GM21423 (cell line): Measurements from ENCODE around the gene CA5A.
A peak's percentile ranks its signal among the peaks of the same experiment; 100 is the strongest.
"Not testable (repeated sequence)": the region's sequence is repeated elsewhere in the genome, so short reads cannot be mapped to it uniquely, and the experiment has no call there.

ENCODE experiments used
- ATAC-seq: cut with Tn5 transposase; IDR thresholded peaks from one replicate; pipeline ENCODE4 v1.9.1; 2021; ENCODE audit warnings: mild to moderate bottlenecking, moderate library complexity; ENCODE audit not compliant: unreplicated experiment

The CA5A gene

DNA sequence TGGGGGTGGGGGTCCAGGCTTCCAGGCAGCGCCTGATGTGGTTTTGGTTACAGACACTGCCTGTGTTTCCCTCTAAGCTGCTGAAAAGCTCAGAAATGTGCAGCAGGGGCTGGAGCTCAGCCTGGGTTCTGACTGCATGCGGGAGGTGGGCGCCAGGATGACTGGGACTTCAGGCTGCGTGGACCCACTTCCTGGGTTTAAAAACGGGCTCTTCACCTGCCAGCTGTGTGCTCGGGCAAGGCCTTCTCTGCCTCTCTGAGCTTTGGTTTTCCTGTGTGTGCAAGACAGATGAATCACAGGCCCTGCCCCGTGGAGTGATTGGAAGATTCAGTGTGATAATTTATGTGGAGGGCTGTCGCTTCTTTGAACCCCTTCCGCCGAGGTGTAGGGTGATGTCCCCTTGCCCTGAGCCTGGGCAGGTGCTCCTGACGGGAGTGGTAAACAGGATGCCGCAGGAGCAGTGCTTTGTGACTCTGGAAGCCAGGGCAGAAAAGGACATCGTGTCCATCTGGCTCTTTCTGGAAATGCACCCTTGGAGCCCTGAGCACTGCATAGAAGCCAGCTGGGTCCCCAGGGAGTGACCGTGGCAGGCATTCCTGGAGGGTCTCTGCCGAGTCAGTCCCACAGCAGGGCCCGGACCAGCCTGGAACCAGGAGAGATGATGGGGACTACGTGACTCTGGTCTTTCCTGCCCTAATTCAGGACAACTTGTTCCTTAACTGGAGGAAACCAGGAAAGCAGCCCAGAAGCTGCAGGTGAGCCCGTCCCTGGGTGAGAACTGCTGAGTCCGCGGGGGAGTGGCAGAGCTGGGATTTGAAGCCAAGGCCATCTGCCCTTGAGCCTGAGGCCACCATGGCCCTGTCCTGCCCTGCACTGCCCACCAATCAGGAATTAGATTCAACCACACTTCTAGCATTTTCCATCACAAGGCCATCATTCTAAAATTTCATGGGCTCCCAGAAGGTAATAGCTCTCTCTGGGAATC is 38.5 kb downstream of the CA5A start:
- no peak for ATAC-seq

DNA sequence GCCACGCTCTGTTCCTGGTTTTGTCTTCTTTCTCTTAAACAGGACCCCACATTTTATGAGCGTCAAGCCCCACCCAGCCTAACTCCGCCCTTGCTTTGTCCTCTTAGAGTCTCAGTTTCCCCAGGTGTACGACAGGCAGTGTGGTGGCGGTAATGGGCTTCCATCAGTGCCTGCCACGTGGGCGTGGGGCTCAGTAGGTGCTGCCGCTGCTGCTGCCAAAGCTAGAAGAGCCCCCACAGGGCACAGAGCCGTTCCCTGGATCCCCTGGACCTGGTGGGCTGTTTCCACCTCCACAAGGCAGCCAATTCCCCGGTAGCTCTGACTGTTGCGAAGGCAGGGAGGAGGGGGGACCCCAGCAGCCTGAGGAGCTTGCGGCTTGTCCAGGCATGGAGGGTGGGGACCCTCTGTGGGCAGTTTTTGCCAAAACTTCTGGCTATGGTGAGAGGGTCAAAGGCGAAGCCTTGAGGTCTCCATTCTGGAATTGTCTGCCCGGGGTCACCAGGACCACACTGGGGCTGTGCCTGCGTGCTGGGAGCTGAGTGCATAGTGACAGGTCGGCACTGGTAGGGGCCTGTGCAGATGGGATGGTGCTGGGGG is 39.3 kb downstream of the CA5A start:
- ATAC-seq, result not testable (repeated sequence)

DNA sequence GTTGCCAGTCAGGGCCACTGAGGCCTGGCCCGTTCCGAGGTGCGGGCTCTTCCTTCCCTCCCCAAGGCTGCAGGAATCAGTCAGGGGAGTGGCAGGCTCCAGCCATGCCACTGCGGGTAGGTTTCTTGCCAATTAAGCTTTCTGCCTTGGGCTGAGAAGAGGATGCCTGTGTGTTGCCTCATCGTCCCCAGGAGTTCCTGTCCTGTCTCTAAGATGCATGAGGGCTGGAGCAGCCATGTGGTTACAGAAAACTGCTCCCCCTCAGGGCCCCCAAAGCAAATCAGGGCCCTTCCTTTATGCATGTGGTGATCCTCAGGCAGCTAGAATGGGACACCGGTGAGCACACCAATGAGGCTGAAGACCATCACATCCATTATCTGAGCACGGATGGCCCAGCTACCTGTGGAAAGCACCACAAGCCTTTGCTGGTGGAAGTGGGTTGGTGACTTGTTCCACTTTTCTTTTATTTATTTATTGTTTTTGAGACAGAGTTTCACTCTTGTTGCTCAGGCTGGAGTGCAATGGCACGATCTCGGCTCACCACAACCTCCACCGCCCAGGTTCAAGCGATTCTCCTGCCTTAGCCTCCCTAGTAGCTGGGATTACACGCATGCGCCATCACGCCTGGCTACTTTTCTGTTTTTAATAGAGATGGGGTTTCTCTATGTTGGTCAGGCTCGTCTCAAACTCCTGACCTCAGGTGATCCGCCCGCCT is 40.0 kb downstream of the CA5A start:
- ATAC-seq, result not testable (repeated sequence)

DNA sequence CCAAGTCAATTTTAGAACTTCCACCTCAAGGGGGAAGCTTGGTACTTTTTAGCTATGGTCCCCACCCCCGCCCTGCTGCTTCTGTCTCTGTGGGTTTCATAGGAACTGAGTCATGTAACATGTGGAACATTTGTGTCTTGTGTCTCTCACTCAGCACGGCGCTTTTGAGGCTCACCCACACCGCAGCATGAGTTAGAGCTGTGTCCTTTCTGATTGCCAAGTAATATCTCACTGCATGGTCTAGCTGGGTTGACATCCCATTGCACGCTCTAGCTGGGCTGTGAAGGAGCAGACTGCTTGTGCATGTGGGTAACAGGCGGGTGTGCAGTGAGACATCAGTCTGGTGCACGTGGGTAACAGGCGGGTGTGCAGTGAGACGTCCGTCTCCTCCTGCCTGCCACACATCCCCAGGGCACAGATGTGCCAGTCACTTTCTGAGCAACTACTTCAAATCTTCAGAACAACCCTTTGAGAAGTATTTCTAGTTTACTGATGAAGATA is 40.6 kb downstream of the CA5A start:
- ATAC-seq, result peak; percentile 59

DNA sequence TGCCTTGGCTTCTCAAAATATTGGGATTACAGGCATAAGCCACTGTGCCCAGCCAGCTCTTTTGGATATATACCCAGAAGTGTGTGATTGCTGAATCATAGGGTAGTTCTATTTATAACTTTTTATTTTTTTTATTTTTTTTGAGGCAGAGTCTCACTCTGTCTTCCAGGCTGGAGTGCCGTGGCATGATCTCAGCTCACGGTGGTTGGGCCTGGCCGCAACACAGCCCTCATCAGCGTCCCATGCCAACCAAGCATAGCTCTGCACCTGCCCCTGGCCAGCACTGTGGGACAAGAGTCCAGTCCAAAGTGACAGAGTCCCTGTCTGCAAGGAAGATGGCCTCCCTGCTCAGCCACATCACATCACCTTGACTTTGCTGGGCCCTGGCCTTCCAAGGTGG is 42.3 kb downstream of the CA5A start:
- ATAC-seq, result not testable (repeated sequence)

DNA sequence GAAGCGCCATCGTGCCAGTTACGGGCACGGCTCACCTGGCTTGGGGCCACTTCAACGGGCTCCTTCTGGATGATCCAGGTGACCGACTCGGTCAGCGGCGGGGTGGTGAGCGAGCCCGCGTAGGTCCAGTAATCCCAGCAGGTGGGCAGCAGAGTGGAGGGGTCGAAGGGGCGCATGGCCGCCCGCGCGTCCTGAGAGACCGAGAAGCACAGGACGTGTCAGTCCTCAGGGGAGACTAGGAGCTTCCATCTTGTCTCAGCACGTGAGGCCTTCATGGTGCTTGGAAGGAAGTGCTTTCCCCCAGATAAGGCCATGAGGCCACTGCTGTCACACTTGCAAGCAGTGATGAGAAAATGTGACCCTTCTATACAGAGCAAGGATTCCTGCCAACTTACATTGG is 44.6 kb downstream of the CA5A start:
- ATAC-seq, result no peak

DNA sequence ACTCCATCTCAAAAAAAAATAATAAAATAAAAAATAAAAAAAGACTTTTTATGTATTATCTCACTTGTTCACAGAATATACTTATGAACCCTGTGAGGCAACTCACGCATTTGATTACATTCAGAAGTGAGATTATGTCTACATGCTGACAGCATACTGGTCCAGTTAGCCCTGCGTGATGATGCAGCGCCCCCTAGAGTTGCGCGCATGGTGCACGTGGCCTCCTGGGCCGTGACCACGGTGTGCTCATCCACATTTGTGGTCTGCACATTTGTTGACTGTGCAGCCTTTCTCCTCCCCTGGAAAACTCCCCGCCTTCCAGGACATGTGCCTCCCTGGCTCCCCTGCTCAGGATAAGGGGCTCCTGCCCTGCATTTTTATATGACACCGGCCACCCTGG is 46.6 kb downstream of the CA5A start:
- not testable (repeated sequence) for ATAC-seq

DNA sequence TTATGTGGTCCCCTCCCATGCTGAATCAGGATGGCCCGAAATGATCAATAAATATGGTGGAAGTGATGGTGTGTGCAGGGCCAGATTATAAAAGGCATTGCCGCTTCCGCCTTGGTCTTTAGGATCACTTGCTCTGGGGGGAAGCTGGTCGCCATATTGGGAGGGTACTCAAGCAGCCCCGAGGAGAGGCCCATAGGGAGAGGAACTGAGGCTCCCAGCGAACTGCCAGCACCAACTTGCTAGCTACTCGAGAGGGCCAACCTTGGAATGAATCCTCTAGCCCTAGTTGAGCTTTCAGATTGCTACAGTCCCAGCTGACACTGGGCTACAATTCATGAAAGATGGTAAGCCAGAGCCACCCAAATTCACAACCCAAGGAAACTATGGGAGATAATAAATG is 48.0 kb downstream of the CA5A start:
- ATAC-seq, result not testable (repeated sequence)

DNA sequence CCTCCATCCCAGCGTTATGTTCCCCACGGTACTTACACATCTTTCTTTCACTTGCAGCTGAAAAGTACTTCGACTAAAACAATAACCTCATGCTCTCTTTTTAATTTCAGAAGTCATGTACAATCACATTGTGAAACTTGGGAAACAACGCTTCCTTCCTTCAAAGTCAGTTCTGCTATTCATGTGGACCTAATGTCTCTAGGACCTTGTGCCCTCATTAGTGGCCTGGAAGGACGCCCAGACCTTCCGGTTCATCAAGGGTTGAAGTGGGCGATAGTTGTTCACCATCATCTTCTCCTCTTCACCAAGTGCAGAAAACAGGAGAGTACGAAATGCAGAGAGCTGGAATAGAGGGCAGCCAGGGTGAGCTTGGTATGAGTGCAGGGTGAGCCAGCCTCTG is 48.4 kb downstream of the CA5A start:
- ATAC-seq, result not testable (repeated sequence)

DNA sequence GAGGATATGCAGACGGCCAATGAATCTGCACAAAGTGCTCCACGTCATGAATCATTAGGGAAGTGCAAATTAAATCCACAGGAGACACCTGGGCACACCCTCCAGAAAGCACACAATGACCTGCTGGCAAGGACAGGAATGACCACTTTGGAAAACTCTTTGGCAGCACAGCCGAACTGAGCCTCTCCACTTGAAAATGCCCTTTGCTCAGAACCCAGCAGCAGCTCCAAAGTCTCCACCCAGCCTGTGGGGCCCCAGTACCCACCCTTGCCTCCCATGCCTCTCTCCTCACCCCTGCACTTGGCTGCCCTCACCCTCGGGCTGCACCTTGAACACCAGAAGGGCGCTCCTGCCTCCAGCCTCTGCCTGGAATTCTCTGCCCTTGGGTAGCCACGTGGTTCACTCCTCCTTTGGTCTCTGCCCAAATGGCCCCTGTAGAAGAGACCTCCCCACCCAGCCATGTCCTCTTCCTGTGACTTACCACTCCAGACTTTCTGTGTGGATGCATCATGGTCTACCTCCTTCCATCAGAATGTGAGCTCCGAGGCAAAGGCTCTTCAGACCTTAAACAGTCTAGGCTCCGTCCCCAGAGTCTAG is 50.9 kb downstream of the CA5A start:
- ATAC-seq, result not testable (repeated sequence)

DNA sequence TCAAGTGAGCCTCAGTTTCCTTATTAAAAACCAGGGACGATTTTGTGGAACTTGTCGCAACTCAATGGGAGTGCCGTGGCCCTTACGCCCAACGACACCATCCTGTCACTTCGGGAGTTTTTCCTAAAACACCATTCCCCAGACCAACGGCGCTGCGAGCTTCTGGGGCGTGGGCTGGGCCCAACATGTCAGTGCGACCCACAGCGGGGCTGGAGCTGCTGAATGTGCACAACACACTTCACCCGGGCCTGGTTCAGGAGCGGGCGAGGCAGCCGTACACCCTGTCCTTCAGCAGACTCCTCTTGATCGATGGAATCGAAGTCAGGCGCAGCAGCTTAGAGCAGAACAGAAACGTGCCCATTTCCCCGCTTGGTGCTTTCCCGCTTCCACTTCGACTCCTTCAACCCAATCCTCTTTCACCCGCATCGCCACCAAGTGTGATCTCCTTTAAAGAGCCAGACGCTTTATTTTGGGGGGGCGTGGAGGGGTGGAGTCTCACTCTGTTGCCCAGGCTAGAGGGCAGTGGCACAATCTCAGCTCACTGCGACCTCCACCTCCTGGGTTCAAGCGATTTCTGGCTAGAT is 53.8 kb downstream of the CA5A start:
- ATAC-seq, result no peak

DNA sequence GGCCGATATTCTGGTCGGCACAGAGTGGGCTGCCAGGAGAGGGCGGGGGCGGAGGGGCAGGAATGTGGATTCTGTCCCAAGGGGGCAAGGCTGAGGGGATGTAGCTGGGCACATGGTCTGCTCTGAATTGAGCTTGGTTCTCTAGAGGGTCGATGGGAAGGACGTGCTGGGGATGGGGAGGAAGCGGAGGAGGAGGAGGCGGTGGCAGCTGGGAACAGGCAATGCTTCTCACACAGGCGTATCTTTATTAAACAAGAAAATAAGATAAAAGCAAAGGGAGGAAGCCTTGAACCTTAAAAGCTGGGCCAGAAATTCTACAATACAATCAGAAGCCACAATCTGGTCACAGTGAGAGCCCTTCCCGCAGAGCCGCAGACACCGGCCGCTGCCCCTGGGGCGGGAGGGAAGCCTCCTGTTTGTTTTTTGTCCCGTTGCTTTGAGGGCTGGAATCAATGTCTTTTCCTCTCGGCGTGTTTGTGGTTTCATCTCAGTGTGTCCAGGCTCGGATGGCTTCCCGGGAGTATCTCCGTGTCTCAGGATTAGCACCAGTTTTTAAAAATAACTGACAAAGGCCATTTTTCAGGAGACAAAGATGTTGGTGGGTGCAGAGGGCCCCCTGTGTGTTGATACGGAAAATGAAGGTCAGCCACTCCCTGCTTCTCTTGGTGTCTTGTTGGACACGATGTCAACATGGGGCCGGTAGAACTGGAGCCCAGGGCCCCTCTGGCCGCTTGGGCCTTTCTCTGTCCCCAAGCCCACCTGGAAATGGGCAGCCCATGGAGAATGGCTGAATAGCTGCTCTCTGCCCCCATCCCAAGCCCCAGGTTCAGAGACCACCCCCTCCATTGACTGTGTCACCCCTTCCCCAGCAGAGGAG is 54.8 kb downstream of the CA5A start:
- ATAC-seq, result no peak

DNA sequence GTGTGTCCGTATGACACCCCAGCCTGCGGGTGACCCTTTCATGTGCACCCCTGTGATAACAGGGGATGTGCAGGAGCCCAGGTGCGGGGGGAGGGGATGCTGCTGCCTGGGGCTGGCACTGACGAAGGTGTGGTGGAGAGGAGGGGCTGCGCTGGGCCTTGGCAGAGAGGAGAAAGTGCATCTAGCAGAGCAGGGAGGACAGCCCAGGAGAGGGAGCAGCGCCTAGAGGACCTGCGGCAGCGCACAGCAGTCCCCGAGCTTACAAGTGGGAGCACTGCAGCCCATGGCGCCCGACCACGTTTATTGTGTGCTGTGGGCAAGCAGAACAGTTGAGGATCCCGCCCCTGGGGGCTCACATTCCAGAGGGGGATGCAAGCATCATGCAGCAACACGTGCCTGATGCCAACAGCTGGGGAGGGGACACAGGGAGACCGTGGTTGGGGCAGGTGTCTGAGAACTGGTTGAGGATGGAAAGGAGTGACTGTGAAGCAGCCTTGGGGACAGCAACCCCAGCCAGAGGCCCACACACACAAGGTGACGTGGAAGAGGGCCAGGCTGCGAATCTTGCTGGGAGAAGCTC is 56.1 kb downstream of the CA5A start:
- no peak for ATAC-seq

DNA sequence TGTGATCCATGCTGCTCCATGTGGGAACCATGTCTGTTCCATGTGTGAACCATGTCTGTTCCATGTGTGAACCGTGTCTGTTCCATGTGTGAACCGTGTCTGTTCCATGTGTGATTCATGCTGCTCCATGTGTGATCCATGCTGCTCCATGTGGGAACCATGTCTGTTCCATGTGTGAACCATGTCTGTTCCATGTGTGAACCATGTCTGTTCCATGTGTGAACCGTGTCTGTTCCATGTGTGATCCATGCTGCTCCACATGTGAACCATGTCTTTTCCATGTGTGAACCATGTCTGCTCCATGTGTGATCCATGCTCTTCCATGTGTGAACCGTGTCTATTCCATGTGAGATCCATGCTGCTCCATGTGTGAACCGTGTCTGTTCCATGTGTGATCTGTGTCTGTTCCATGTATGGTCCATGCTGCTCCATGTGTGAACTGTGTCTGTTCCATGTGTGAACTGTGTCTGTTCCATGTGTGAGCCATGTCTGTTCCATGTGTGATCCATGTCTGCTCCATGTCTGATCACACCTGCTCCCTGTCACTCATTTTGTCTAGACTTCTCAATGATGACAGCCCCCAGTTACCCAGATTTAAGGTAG is 56.8 kb downstream of the CA5A start:
- not testable (repeated sequence) for ATAC-seq

DNA sequence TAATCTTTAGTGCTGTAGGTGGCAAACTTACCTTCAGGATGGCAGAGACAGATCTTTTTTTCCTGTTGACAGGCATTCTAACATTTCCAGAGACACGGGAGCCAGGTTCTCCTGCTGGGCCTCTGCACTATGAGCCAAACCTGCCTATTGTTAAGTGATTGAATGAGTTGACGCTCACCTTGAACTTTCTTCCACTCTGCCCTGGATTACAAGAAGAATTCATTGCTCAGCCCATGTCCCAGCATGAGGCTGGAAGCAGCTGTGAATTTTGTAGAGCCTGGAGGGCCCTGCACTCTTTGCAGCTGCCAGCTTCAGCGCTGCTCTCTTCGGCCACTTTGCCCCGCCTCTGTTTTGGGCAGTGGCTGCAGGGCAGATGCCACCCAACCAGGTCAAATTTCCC is 57.6 kb downstream of the CA5A start:
- no peak for ATAC-seq

DNA sequence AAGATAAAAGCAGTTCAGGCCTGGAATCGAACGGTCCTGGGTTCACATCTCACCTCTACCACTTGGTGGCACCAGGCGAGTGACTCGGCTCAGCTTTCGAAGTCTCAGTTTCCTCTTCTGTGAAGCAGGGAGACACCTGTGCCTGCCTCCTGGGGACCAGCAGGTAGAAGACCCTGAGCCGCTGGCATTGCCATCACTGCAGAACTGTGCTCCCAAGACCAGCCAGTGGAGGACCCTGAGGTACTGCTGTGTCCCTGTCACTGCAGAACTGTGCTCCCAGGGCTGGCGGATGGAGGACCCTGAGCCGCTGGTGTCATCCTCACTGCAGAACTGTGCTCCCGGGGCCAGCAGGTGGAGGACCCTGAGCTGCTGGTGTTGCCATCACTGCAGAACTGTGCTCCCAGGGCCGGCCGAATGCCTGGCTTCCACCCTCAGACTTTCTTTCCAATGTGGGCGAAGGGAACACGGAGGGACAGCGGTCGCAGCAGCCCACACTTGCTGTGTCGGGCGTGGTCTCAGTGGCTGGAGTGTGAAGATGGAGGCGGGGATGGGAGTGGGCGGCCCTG is 58.3 kb downstream of the CA5A start:
- ATAC-seq, result no peak

DNA sequence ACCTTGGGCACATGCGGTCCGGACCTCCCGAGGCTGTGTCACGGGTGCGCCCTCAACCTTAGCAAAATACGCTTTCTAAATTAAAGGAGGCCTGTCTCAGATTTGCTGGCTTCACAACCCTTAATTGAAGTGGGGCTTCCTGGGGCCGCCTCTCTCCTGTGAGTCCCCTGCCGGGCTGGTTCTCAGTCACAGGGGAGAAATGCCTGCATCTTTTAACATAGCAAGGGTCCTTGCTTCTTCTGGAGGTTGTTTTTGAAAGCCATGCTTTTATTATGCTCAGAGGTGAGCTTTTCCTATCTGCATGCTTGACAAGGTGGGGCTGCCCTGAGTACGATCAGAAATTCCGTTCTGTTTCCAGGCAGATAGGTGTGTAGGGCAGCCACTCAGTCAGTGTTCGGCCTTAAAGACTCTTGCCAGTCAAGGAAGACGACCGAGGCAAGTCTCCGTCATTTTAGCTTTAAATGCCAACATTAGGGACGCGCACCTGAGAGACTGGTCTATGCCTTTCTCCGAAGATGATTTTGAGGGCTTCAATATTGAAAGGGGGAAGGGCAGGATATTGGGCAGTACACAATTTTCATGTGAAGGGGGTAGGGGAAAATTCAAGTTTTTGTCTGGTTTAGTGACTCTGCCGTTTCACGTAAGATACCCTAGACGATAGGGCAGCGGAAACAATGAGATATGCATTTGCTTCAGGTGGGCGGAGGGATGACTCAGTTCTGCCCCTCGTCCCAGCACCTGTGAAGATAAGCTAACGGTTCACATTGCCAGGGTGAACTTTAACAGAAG is 61.5 kb downstream of the CA5A start:
- ATAC-seq, result no peak
